Lower leg skin (tissue), 3 donors: Measurements from ENCODE around the gene CAMTA1.

Source experiments
- POLR2A ChIP-seq, 2 donors: fragments of 450-650 bp; IDR thresholded peaks; one replicate each; pipeline ENCODE4 v1.6.1; 2016 to 2017; ENCODE audit warnings: antibody characterized with exemption in 2 of 2, mild to moderate bottlenecking in 1 of 2, moderate library complexity in 1 of 2
- TF ChIP-seq, protein P1 (sequence below), 3 donors: fragments of 450-650 bp; IDR thresholded peaks; one replicate each; pipeline ENCODE4 v1.5.1; 2016; ENCODE audit warnings: antibody characterized with exemption in 3 of 3, mild to moderate bottlenecking in 3 of 3, moderate library complexity in 2 of 3

DNA sequence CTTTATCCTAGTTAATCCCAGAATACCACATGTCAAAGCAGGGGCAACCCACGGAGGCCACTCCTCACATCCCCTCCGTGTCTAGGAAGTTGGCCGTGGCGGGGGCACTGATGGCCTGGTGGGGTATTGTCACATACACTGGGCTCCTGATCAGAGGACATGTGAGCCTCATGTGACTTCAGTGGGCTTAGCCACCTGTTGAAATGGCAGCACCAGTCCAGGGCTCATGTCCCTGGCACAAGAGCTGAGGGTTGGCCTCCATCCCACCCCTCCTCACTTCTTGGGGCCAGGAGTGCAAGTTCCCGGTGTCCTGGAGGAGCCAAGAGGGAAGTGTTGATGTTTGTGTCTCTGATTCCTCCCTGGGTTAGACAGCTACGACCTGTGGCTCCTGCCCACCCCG, 313.4 kb downstream of the CAMTA1 start:
- TF ChIP-seq, protein P1, sequence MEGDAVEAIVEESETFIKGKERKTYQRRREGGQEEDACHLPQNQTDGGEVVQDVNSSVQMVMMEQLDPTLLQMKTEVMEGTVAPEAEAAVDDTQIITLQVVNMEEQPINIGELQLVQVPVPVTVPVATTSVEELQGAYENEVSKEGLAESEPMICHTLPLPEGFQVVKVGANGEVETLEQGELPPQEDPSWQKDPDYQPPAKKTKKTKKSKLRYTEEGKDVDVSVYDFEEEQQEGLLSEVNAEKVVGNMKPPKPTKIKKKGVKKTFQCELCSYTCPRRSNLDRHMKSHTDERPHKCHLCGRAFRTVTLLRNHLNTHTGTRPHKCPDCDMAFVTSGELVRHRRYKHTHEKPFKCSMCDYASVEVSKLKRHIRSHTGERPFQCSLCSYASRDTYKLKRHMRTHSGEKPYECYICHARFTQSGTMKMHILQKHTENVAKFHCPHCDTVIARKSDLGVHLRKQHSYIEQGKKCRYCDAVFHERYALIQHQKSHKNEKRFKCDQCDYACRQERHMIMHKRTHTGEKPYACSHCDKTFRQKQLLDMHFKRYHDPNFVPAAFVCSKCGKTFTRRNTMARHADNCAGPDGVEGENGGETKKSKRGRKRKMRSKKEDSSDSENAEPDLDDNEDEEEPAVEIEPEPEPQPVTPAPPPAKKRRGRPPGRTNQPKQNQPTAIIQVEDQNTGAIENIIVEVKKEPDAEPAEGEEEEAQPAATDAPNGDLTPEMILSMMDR (IDR thresholded peaks at IDR 0.05): no peak
- TF ChIP-seq POLR2A (IDR thresholded peaks at IDR 0.05): no peak
